AG09309 (cell line): ENCODE data around the gene CCDC107.
A peak's percentile ranks its signal among the peaks of the same experiment; 100 is the strongest.

ENCODE experiments used
- DNase-seq: peaks from one replicate; pipeline ENCODE4 v3.0.0-alpha.2; 2010; ENCODE audit warnings: low read depth
- H3K4me3 ChIP-seq: 2 replicates; pipeline ENCODE4 v1.5.1; 2011; ENCODE audit warnings: mild to moderate bottlenecking, low read depth, low read length, moderate library complexity; ENCODE audit not compliant: control insufficient read depth
- TF ChIP-seq, protein P1 (sequence below): IDR thresholded peaks from 2 replicates; pipeline ENCODE4 v1.5.1; 2011; ENCODE audit warnings: mild to moderate bottlenecking, low read depth, low read length, inconsistent platforms; ENCODE audit not compliant: insufficient read depth, control insufficient read depth; ENCODE audit errors: missing control alignments

CCDC107 gene

DNA sequence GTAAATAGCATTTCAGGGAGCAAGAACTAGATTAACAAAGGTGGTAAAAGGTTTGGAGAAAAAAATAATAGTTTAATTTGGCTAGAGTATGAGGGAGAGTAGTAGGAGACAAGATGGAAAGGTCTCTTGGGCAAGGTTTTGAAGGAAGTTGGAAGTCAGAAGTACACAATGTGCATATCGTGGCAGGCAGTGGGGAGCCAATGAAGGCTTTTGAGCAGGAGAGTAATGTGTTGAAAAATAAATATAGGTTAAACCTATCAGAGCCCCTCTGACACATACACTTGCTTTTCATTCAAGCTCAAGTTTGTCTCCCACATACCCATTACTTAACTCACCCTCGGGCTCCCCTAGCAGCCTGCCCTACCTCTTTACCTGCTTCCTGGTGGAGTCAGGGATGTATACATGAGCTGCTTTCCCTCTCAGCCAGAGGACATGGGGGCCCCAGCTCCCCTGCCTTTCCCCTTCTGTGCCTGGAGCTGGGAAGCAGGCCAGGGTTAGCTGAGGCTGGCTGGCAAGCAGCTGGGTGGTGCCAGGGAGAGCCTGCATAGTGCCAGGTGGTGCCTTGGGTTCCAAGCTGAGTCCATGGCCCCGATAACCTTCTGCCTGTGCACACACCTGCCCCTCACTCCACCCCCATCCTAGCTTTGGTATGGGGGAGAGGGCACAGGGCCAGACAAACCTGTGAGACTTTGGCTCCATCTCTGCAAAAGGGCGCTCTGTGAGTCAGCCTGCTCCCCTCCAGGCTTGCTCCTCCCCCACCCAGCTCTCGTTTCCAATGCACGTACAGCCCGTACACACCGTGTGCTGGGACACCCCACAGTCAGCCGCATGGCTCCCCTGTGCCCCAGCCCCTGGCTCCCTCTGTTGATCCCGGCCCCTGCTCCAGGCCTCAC, 15.3 kb downstream of the CCDC107 start, which contains the start of gene CA9:
TSS of gene CA9 (plus strand) at position 797 of the 893 bp plus-strand sequence. CDS start at position 829, 32 bp downstream.
- TF ChIP-seq, protein P1, sequence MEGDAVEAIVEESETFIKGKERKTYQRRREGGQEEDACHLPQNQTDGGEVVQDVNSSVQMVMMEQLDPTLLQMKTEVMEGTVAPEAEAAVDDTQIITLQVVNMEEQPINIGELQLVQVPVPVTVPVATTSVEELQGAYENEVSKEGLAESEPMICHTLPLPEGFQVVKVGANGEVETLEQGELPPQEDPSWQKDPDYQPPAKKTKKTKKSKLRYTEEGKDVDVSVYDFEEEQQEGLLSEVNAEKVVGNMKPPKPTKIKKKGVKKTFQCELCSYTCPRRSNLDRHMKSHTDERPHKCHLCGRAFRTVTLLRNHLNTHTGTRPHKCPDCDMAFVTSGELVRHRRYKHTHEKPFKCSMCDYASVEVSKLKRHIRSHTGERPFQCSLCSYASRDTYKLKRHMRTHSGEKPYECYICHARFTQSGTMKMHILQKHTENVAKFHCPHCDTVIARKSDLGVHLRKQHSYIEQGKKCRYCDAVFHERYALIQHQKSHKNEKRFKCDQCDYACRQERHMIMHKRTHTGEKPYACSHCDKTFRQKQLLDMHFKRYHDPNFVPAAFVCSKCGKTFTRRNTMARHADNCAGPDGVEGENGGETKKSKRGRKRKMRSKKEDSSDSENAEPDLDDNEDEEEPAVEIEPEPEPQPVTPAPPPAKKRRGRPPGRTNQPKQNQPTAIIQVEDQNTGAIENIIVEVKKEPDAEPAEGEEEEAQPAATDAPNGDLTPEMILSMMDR = no peak
- no peak for DNase-seq
- H3K4me3 ChIP-seq = no peak within 1 kb of the TSS

DNA sequence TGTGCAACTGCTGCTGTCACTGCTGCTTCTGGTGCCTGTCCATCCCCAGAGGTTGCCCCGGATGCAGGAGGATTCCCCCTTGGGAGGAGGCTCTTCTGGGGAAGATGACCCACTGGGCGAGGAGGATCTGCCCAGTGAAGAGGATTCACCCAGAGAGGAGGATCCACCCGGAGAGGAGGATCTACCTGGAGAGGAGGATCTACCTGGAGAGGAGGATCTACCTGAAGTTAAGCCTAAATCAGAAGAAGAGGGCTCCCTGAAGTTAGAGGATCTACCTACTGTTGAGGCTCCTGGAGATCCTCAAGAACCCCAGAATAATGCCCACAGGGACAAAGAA, 15.9 kb downstream of the CCDC107 start:
- no peak overlapping the region for H3K4me3 ChIP-seq
- no peak for DNase-seq
- TF ChIP-seq, protein P1 = no peak

DNA sequence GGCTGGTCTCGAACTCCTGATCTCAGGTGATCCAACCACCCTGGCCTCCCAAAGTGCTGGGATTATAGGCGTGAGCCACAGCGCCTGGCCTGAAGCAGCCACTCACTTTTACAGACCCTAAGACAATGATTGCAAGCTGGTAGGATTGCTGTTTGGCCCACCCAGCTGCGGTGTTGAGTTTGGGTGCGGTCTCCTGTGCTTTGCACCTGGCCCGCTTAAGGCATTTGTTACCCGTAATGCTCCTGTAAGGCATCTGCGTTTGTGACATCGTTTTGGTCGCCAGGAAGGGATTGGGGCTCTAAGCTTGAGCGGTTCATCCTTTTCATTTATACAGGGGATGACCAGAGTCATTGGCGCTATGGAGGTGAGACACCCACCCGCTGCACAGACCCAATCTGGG, 17.1 kb downstream of the CCDC107 start:
- H3K4me3 ChIP-seq = no peak overlapping the region; the same call in 1 of the 2 replicates
- no peak for DNase-seq
- TF ChIP-seq, protein P1 = no peak

DNA sequence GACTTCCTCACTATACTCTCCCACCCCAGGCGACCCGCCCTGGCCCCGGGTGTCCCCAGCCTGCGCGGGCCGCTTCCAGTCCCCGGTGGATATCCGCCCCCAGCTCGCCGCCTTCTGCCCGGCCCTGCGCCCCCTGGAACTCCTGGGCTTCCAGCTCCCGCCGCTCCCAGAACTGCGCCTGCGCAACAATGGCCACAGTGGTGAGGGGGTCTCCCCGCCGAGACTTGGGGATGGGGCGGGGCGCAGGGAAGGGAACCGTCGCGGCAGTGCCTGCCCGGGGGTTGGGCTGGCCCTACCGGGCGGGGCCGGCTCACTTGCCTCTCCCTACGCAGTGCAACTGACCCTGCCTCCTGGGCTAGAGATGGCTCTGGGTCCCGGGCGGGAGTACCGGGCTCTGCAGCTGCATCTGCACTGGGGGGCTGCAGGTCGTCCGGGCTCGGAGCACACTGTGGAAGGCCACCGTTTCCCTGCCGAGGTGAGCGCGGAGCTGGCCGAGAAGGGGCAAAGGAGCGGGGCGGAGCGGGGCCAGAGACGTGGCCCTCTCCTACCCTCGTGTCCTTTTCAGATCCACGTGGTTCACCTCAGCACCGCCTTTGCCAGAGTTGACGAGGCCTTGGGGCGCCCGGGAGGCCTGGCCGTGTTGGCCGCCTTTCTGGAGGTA, 17.8 kb downstream of the CCDC107 start:
- TF ChIP-seq, protein P1 = no peak
- DNase-seq = no peak
- H3K4me3 ChIP-seq = peak overlapping the region; percentile 49

DNA sequence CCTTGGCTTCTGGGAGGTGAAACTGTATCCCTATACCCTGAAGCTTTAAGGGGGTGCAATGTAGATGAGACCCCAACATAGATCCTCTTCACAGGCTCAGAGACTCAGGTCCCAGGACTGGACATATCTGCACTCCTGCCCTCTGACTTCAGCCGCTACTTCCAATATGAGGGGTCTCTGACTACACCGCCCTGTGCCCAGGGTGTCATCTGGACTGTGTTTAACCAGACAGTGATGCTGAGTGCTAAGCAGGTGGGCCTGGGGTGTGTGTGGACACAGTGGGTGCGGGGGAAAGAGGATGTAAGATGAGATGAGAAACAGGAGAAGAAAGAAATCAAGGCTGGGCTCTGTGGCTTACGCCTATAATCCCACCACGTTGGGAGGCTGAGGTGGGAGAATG, 21.0 kb downstream of the CCDC107 start:
- TF ChIP-seq, protein P1 = no peak
- DNase-seq = no peak
- H3K4me3 ChIP-seq = no peak overlapping the region

DNA sequence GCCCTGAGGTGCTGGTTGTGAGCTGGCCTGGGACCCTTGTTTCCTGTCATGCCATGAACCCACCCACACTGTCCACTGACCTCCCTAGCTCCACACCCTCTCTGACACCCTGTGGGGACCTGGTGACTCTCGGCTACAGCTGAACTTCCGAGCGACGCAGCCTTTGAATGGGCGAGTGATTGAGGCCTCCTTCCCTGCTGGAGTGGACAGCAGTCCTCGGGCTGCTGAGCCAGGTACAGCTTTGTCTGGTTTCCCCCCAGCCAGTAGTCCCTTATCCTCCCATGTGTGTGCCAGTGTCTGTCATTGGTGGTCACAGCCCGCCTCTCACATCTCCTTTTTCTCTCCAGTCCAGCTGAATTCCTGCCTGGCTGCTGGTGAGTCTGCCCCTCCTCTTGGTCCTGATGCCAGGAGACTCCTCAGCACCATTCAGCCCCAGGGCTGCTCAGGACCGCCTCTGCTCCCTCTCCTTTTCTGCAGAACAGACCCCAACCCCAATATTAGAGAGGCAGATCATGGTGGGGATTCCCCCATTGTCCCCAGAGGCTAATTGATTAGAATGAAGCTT, 21.8 kb downstream of the CCDC107 start:
- DNase-seq = no peak
- TF ChIP-seq, protein P1 = no peak
- no peak overlapping the region for H3K4me3 ChIP-seq
